Measurements from ENCODE around the gene CNTNAP2.

GRCh38 chr7:148211740-148212151 is 2095.1 kb downstream of the CNTNAP2 start:
- TF ChIP-seq GATA3 (IDR thresholded peaks at IDR 0.05; ENCODE audit: low read depth, low read length) (no peak), GATA2 (IDR thresholded peaks at IDR 0.05; ENCODE audit: low read depth, low read length) (no peak)
